GM20431 (cell line): Measurements from ENCODE around the gene CDH7.

Source experiments
- in situ Hi-C: fragments of 300-500 bp; cut with MseI, MboI; formaldehyde crosslinking; loops from one replicate; pipeline ENCODE4 v1.15.0; 2020; ENCODE audit warnings: low sequenced_read_pairs; ENCODE audit not compliant: unreplicated experiment

Gene CDH7

DNA sequence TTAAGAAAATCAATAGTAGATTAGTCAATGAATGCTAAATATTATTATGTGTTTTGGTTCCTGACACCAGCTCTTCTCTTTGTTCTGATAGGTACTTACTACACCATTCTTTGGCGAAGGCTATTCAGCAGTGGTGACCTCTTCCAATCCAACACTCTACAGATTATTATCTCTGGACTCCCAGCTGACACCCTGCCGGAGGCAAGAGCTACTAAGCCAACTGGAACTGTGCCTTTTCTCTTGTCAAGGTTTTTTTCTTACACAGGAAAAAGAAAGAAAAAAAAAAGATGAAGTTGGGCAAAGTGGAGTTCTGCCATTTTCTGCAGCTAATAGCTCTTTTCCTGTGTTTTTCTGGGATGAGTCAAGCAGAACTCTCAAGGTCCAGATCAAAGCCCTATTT is 11.7 kb downstream of the CDH7 start:
- in situ Hi-C loops = no loop called here

DNA sequence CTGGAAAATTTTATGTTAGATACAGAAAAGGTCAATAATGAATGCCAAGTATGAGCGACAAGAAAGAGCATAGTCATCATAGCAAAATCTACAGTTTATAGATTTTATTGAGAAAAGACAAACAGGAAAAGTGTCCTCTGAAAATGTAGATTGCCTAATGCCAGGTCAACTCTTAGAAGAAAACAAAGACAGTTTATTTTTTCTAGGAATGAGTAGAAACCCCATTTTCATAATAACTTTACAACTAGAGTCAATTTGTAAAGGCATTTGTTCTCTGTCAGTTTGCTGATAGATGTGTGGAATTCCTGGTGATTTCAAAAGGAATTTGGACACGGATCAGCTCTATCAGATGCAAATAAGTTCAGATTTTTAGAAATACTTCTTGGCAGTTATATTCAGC is 16.6 kb downstream of the CDH7 start:
- in situ Hi-C loops = no loop called here

DNA sequence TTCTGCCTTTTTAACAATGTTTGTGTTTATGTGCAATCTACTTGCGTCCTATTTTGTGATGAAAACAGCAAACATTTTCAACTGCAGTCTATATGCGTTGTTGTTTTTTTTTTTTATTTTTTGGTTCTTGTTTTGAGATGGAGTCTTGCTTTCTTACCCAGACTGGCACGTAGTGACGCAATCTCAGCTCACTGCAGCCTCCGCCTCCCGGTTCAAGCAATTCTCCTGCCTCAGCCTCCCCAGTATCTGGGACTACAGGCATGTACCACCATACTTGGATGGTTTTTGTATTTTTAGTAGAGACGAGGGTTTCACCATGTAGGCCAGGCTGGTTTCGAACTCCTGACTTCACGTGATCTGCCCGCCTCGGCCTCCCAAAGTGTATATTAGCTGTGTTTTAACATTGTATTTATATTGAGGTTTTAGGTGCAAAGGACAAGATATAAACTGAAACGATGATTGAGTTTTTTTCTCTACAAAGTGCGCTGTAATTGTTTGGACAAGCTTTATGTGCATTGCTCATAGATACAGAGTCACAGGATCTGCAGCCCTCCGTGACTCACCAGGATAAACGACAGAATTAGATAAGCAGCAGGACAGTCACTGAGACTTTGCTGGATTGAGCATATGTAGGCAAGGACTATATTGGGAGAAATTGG is 17.4 kb downstream of the CDH7 start:
- in situ Hi-C loops = no loop called here

DNA sequence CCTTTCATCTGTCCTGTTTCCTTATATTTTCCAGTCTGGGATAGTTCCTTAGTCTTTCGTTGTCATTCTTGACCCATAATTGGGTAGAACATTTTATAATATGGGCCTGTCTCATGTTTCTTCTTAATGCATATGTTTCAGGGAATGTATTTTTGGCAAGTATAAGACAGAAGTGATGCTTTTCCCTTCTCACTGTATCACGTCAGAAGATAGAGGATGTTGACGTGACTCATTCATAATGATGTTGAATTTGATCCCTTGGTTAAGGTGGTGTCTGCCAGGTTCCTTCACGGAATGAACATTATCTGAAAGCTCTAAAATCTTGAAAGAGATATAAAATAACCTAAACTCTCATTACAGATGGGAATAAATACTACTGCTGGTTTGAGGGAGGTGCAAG is 18.8 kb downstream of the CDH7 start:
- in situ Hi-C loops = no loop called here

DNA sequence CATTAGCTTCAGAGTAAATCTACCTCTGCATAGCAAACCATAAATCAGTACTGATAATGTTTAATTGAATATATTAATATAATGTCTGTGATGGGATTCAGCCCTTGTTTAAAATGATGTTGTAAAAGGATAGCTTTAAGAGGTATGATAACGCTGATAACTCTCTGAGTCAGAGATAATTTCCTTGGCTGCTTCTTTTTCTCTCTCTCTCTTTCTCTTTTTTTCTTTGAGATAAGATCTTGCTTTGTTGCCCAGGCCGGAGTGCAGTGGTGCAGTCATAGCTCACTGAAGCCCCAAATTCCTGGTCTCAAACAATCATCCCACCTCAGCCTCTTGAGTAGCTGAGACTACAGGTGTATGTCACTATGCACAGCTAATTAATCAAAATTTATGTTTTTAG is 35.7 kb downstream of the CDH7 start:
- in situ Hi-C loops = no loop called here

DNA sequence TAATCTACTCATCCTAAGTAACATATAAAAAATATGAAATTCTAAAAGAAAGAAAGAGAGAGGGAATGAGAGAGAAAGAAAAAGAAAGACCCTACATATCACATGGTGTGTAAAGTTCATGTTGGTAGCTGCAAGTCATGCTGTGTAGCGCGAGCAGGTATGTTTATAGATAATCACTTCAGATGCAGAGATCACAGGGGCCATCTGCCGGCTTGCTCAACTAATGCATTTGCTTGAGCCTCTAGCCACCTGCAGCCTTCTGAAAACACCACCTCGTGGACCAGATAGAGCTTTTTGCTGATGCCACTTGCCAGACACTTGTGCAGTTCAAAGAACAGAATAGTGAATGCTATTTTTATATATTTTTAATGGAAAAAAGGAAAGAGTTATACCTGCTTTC is 37.6 kb downstream of the CDH7 start:
- in situ Hi-C loops = no loop called here

DNA sequence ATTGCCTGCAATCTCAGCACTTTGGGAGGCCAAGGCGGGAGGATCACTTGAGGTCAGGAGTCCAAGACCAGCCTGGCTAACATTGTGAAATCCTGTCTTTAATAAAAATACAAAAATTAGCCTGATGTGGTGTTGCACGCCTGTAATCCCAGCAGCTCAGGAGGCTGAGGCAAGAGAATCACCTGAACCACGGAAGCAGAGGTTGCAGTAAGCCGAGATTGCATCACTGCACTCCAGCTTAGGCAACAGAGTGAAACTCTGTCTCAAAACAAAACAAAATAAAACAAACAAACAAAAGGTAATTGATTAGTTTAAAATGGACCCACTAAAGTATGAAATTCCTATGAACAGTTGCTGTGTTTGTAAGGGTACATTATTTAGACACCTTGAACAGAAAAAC is 39.8 kb downstream of the CDH7 start:
- in situ Hi-C loops = no loop called here

DNA sequence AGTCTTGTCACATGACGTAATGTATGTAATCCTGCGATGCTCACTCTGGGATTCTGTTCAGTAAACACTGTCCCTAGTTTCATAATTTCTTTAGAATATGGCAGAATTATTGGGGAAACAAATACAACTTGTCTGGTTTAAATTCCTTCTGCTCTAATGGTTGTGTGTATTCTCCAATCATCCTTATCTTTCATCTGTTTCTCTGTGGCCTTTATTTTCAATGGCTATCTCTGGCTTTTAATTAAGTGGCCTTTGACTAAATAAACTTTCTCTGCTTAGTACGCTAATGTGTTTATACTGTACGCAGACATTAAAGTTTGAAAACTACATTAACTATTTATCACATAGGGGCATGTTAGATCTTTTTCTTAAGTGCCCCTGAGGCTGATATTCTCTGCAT is 40.9 kb downstream of the CDH7 start:
- in situ Hi-C loops = no loop called here

DNA sequence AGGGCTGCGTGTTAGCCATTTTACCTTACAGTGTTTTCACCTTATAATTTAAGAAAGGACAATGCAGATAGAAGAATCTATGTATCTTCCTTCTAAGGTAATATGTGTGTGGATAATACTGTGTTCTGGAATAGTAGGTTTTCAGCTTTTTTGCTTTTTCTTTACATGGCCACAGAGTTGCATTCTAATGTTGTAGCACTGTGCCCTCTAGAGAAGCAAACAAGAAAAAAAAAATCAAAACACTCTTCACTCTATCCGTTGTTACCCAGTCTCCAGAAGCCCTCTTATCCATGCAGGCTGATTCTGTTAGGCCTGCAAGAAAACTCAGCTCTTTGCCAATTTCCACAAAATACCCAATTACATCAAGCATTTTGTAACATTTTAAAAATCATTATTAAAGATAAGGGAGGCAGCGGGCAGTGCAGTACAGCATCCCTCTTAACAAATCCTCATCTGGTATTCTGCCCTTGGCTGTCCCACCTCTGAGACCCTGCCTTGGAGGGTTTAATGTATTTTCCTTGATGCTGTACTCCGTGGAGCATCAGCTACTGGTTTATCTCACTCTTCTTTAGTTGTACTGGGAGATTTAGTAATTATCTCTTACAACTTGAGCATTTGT is 41.8 kb downstream of the CDH7 start:
- in situ Hi-C loops = no loop called here

DNA sequence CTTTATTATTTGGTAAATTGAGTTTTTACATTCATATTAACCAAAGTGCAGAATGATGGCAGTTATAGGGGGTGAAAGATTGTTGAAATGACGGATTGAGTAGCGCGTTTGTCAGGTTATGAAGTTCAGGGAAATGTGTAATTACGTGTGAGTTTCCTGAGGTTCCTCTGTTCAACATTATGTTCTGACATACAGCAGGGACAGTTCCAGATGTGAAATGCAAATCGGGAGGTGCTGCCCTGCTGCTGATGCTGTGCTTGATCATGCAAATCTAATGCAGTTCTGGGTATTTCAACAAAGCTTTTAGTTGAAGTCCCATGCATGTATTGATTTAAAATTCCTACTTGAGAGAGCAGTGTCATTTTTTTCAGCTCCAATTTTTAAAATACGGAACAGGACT is 57.9 kb downstream of the CDH7 start:
- in situ Hi-C loops = no loop called here

DNA sequence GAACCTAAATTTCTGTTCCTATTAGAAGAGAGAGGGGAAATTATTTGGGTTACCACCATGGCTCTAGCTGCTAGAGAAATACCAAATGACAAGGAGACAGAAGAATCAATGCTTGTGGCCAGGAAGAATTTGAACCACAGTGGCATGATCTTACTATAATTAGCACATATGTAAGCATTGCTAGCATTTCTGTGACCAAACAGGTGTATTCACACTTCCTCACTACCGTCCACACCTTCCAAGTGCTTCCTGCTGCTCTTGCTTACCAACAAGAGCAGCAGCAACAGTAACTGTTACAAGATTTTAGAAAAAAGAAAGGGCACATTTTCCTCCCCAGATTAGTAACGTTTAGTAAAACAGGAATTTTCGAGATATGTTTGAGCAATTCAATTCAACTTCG is 60.5 kb downstream of the CDH7 start:
- in situ Hi-C loops = no loop called here

DNA sequence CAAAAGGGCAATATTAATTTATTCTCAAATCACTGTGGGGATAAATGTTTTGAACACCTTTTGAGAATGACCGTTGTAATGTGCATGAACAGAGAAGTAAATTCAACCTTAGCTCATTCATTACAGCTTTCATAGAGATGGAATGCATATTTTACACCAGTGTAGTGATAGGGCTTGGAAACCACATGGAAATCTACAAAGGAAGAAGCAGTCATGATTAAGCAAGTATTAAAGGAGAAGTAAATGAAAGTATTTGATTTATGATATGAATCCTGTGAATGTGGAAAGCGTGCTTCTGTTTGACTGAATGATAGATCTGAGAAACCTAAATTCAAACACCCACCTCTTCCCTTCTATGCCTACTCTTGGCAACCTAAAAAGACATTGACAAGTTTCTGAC is 64.7 kb downstream of the CDH7 start:
- in situ Hi-C loops = no loop called here

DNA sequence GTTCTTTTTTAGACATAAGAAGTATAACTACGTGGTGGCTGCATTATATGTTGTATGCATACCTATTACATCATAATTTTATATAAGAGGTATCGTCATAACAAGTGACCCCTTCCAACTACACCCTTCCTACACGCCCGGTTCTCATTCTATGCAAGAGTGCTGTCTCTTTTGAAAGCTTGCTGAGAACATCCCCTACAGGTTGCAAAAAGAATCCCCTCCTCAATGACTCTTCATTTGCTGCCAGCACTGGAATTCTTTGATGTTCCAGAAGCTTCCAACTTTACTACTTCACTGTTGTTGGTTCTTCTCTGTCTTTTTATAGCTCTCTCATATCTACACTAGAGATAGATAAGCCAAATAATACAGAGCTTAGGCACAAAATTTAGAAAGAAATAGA is 66.4 kb downstream of the CDH7 start:
- in situ Hi-C loops = no loop called here

DNA sequence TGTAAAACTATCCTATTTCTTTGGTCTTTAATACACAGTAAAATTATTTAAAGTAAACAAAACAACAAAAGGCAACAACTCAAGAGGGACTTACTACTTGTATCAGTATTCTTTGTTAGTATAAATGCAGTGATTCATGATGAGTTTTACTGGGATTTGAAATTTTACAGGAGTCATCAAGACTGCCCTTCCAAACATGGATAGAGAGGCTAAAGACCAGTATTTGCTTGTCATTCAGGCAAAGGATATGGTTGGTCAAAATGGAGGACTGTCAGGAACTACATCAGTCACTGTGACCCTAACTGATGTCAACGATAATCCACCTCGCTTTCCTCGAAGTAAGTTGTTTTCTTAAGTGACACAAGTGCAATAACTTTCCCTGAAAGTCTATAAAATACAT is 71.1 kb downstream of the CDH7 start:
- in situ Hi-C loops = no loop called here

DNA sequence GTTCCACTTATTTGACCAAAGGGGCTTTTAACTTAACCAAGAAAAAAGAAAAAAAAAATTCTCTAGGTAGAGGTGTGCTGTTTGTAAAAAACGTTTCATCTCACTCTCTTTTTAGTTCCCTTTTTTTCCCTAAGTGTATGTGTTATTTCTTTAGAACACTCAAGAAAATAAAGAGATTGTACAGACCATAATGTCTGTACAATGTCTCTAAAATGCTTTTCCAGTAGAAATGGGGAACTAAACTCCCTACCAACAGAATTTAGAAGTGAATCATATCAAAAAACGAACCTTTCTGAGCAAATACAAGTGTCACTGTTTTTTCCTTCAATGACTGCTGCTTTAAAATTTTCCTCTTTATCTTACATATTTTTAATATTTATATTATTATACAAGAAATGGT is 72.0 kb downstream of the CDH7 start:
- in situ Hi-C loops = no loop called here

DNA sequence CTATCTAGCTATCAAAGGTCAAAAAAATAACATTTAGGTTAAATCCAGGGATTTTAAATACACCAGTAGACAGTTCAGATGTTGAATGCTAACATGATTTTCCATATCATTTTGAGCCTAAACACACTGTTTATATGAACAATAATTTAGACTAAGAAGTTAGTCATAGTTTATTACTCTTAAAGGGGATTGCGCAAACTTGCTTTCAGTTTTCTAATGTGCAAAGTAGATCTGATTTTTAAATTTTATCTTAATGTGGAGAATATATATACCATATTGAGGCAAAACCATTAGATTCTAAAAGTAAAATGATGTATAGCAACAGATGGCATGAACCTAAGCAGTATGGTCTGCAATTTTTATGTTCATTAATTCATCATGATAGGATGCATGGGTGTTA is 76.6 kb downstream of the CDH7 start:
- in situ Hi-C loops = no loop called here

DNA sequence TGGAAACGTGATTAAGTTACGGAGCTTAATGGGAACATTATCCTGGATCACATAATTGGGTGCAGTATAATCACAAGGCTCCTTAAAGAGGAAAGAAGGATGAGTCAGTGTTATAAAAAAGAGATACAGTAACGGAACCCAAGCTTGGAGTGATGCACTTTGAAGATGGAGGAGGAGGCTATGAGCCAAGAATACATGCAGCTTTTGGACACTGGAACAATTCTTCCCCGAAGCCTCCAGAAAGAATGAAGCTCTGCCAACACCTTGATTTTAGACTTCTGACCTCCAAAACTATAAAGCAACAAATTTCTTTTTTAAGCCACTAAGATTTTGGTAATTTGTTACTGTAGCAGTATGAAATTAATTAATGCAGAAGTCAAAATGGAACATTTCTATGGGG is 85.1 kb downstream of the CDH7 start:
- in situ Hi-C loops = no loop called here

DNA sequence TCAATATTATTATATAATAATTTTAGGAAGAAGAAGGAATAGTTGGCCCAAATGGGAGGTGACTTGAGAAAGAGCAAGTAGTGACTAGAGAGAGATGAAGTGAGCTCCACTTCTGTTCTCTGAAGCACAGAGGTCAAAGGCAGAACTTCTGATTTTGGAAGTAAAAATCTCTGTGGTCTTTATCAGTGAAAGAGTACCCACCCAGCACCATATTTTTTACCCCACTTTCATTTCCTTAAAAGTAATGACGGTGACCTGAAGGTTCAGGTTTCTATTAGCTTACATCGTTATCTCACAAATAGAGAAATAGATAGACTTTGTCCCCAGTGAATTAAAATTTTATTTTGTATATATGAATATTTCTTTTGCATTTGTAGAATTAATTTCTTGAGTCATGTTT is 95.3 kb downstream of the CDH7 start:
- in situ Hi-C loops = no loop called here

DNA sequence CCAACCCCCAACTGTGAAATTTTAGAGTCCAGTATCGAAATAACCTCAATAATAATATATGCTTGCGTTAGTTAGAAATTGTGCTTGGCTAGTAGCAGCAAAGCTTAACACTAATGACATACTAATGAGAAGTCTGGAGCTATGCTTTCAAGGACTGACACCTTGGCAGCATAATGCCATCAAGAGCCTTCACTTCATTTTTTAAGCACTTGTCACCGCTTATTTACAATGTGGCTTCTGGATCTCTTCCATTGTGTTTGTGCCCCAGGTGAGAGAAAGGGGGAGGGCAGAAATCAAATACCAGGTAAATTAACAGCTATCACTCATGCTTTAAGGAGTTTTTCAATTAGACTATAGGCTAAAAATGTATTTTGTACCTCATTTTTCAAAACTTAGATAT is 101.5 kb downstream of the CDH7 start:
- in situ Hi-C loops = no loop called here

DNA sequence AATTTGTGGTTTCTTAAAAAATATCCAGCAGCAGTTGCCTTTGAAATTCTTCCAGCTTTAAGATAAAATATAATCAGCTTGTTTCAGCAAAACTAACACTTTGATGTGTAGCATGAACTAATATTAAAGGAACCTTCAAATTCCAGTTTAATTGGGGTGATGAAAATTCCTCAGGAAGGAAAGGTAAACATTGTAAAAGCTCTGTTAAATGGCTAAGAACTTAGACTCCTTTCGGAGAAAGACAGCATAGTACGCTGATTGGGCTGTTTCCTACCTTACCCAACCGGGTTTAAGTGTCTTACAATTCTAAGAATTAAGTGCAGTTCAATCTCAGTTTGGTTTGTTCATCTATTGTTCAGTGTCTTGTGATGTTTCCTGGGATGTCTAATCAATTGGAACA is 108.3 kb downstream of the CDH7 start:
- in situ Hi-C loops = no loop called here

DNA sequence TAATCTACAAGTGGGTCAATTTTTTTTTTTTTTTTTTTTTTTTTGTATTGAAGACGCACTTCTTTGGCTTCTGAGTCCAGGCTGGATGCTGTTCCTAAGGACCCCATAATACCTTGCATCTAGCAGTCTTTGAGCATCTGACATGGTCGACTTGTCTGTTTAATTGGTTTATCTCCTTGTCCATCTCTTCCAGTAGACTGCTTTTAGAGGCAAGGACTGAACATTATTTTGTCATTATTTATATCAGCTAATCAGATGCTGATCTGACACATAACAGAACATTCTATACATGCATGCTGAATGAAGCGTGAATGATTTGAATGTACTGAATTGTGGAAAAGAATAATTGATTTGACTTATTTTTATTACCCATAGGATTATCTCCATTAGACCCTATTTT is 118.7 kb downstream of the CDH7 start:
- in situ Hi-C loops = no loop called here

DNA sequence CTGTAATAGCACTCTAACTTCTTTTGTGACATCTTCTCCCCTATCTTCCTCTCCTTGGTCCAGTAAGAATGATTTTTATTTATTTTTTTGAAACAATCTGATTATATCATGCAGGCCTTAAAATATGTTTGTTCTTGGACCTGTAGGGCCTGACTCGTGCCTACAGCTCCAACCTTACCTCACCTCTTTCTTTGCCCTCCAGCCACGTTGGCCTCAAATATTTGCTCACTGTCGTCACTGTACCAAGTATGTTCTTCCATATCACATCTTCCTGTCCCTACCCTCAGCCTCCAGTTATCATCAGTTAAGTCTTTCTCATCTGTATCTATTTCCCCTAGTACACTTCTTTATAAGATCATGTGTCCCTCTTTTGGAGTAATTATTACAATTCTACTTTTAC is 125.5 kb downstream of the CDH7 start:
- in situ Hi-C loops = no loop called here
